Measurements from ENCODE around the gene EPHB1. TPM values are rescaled to one million over a fixed set of nuclear protein-coding genes. Genes with fewer than 3 reads are reported as not detected.

EPHB1 gene
- total RNA-seq, 1 donor, result 0.36 TPM

DNA sequence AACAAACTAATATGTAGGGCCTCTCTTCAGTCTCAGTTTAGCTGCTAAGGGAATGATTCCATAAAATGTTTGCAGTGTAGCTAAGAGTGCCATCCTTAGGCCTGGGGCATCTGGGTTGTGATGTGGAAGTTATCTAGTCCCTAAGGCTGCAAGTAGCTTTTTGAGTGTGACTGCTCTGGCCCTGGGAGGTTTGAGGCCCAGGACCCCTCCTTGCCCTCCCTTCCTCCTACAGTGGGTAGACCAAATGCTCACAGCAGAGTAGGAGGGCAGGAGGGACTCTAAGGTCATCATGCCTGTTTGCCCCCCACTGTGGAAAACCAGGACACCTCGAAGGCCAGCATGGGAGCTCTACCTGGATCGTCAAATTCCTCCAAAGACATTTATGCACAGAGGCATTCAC, 115.0 kb downstream of the EPHB1 start:
- no peak overlapping the region for H3K27ac ChIP-seq (ENCODE audit: low read depth, low read length)
- H3K27me3 ChIP-seq (ENCODE audit: insufficient read depth, low read length), result no peaks in the 10 kb centered on the region
- H3K4me1 ChIP-seq (ENCODE audit: insufficient read depth, low read length), result no peaks in the 10 kb centered on the region
- no peaks in the 10 kb centered on the region for H3K79me2 ChIP-seq (ENCODE audit: insufficient read depth, low read length)
- H3K9me3 ChIP-seq (ENCODE audit: low read depth, low read length), result no peaks in the 10 kb centered on the region
- TF ChIP-seq, protein P1, sequence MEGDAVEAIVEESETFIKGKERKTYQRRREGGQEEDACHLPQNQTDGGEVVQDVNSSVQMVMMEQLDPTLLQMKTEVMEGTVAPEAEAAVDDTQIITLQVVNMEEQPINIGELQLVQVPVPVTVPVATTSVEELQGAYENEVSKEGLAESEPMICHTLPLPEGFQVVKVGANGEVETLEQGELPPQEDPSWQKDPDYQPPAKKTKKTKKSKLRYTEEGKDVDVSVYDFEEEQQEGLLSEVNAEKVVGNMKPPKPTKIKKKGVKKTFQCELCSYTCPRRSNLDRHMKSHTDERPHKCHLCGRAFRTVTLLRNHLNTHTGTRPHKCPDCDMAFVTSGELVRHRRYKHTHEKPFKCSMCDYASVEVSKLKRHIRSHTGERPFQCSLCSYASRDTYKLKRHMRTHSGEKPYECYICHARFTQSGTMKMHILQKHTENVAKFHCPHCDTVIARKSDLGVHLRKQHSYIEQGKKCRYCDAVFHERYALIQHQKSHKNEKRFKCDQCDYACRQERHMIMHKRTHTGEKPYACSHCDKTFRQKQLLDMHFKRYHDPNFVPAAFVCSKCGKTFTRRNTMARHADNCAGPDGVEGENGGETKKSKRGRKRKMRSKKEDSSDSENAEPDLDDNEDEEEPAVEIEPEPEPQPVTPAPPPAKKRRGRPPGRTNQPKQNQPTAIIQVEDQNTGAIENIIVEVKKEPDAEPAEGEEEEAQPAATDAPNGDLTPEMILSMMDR (IDR thresholded peaks at IDR 0.05; ENCODE audit: extremely low read depth, low read depth, low read length), result no peak
- DNase-seq (ENCODE audit: insufficient read length, low spot score, missing footprints), result no peak
- H4K20me1 ChIP-seq (ENCODE audit: insufficient read depth, low read length), result no peaks in the 10 kb centered on the region
- no peak overlapping the region for H3K4me3 ChIP-seq (ENCODE audit: insufficient read depth, low read length)
- no peak overlapping the region for H2AFZ ChIP-seq (ENCODE audit: low read length)
- H3K36me3 ChIP-seq (ENCODE audit: insufficient read depth, low read length), result no peaks in the 10 kb centered on the region
- no peak overlapping the region for H3K4me2 ChIP-seq (ENCODE audit: insufficient read depth, low read length)

- no peak overlapping the region for H3K27ac ChIP-seq (ENCODE audit: low read depth, low read length)
- H4K20me1 ChIP-seq (ENCODE audit: insufficient read depth, low read length), result no peaks in the 10 kb centered on the region
- no peaks in the 10 kb centered on the region for H3K79me2 ChIP-seq (ENCODE audit: insufficient read depth, low read length)
- no peak overlapping the region for H3K4me3 ChIP-seq (ENCODE audit: insufficient read depth, low read length)
- no peaks in the 10 kb centered on the region for H3K36me3 ChIP-seq (ENCODE audit: insufficient read depth, low read length)
- no peaks in the 10 kb centered on the region for H3K9me3 ChIP-seq (ENCODE audit: low read depth, low read length)
- H3K27me3 ChIP-seq (ENCODE audit: insufficient read depth, low read length), result no peaks in the 10 kb centered on the region
- H3K4me1 ChIP-seq (ENCODE audit: insufficient read depth, low read length), result no peaks in the 10 kb centered on the region
- no peak overlapping the region for H2AFZ ChIP-seq (ENCODE audit: low read length)
- no peak overlapping the region for H3K4me2 ChIP-seq (ENCODE audit: insufficient read depth, low read length)
- DNase-seq (ENCODE audit: insufficient read length, low spot score, missing footprints), result no peak
- TF ChIP-seq, protein P1 (IDR thresholded peaks at IDR 0.05; ENCODE audit: extremely low read depth, low read depth, low read length), result no peak
Observed at GRCh38 chr3:134911586-134912548, 116.8 kb downstream of the EPHB1 start.

- H3K27ac ChIP-seq (ENCODE audit: low read depth, low read length), result no peak overlapping the region
- no peak for DNase-seq (ENCODE audit: insufficient read length, low spot score, missing footprints)
- TF ChIP-seq, protein P1 (IDR thresholded peaks at IDR 0.05; ENCODE audit: extremely low read depth, low read depth, low read length), result no peak
- no peaks in the 10 kb centered on the region for H3K27me3 ChIP-seq (ENCODE audit: insufficient read depth, low read length)
- H2AFZ ChIP-seq (ENCODE audit: low read length), result no peak overlapping the region
- no peaks in the 10 kb centered on the region for H3K79me2 ChIP-seq (ENCODE audit: insufficient read depth, low read length)
- no peaks in the 10 kb centered on the region for H4K20me1 ChIP-seq (ENCODE audit: insufficient read depth, low read length)
- no peaks in the 10 kb centered on the region for H3K4me1 ChIP-seq (ENCODE audit: insufficient read depth, low read length)
- no peaks in the 10 kb centered on the region for H3K9me3 ChIP-seq (ENCODE audit: low read depth, low read length)
- no peak overlapping the region for H3K4me2 ChIP-seq (ENCODE audit: insufficient read depth, low read length)
- no peaks in the 10 kb centered on the region for H3K36me3 ChIP-seq (ENCODE audit: insufficient read depth, low read length)
- H3K4me3 ChIP-seq (ENCODE audit: insufficient read depth, low read length), result no peak overlapping the region
Observed at GRCh38 chr3:134916276-134916961, 121.4 kb downstream of the EPHB1 start.

DNA sequence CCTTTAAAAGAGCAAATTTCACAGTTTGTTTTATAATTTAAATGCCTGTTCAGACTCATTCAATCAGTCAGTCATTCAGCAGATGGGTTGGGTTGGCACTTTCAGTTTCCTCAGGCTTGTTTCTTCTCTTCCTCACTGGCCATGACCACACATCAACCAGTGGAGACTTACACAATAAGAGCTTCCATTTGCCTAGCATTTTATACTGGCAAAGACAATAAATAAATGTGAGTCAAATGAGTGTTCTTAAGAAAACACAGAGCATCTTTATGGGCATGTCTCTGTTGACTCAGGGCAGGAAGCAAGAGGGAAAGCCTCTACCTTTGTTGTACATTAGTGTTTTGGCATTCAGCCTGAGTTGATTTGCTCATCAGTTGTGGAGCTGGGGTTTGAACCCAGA, 122.6 kb downstream of the EPHB1 start:
- H3K4me1 ChIP-seq (ENCODE audit: insufficient read depth, low read length), result no peaks in the 10 kb centered on the region
- no peaks in the 10 kb centered on the region for H4K20me1 ChIP-seq (ENCODE audit: insufficient read depth, low read length)
- H3K27ac ChIP-seq (ENCODE audit: low read depth, low read length), result no peak overlapping the region
- no peaks in the 10 kb centered on the region for H3K36me3 ChIP-seq (ENCODE audit: insufficient read depth, low read length)
- H3K9me3 ChIP-seq (ENCODE audit: low read depth, low read length), result no peaks in the 10 kb centered on the region
- no peak overlapping the region for H3K4me2 ChIP-seq (ENCODE audit: insufficient read depth, low read length)
- TF ChIP-seq, protein P1 (IDR thresholded peaks at IDR 0.05; ENCODE audit: extremely low read depth, low read depth, low read length), result no peak
- H3K79me2 ChIP-seq (ENCODE audit: insufficient read depth, low read length), result no peaks in the 10 kb centered on the region
- H2AFZ ChIP-seq (ENCODE audit: low read length), result no peak overlapping the region
- H3K27me3 ChIP-seq (ENCODE audit: insufficient read depth, low read length), result no peaks in the 10 kb centered on the region
- H3K4me3 ChIP-seq (ENCODE audit: insufficient read depth, low read length), result no peak overlapping the region
- no peak for DNase-seq (ENCODE audit: insufficient read length, low spot score, missing footprints)

Data from osteoblast (primary cell).